HCT116 (cell line): ENCODE measurements around the gene SMCO4. TPM values are rescaled to one million over a fixed set of nuclear protein-coding genes. Genes with fewer than 3 reads are reported as not detected.

Experiments used
- ATAC-seq: fragments of 200-7000 bp; cut with Tn5 transposase; 2 replicates; pipeline ENCODE4 v1.9.1; 2020; ENCODE audit warnings: mild to moderate bottlenecking, moderate library complexity
- BruUV-seq: library from RNA; stranded (reverse); fragments of 400-500 nt; replicated peaks from 2 replicates; lab custom pipeline; 2021; lab: Mats Ljungman, UMichigan
- CTCF ChIA-PET: fragments of 300-600 bp; sonication (Branson Sonifier 250); formaldehyde crosslinking; loops from one replicate; lab custom pipeline; 2021; ENCODE audit warnings: antibody characterized with exemption; lab: Charles Lee
- POLR2A ChIA-PET: fragments of 300-600, 350-600 bp; sonication (Branson Sonifier 250); formaldehyde crosslinking; loops from one replicate; lab custom pipeline; 2021; ENCODE audit warnings: antibody characterized with exemption; lab: Charles Lee
- RAD21 ChIA-PET, 2 experiments: fragments of 300-600 bp; sonication (Branson Sonifier 250); formaldehyde crosslinking; loops; one replicate each; lab custom pipeline; 2023; ENCODE audit warnings: low total read pairs in 2 of 2; ENCODE audit not compliant: uncharacterized antibody in 2 of 2, unreplicated experiment in 2 of 2, low non-redundant PET in 1 of 2; lab: Charles Lee
- DNase-seq: peaks from one replicate; pipeline ENCODE4 v3.0.0-alpha.2; 2010; ENCODE audit warnings: low read depth, low spot score
- H2AFZ ChIP-seq: fragments of 200-600 bp; shearing (Covaris generic), sonication (generic); 2 replicates; pipeline ENCODE4 v1.6.1; 2017; ENCODE audit warnings: low read depth, mixed run types, mixed read lengths, antibody characterized with exemption, low read length; ENCODE audit not compliant: poor library complexity, severe bottlenecking
- H3K27ac ChIP-seq: 2 replicates; pipeline ENCODE4 v1.5.1; 2012; ENCODE audit warnings: low read depth, low read length
- H3K27me3 ChIP-seq: fragments of 200-600 bp; sonication (generic); 2 replicates; pipeline ENCODE4 v1.6.1; 2016; ENCODE audit warnings: mixed run types, low read length, mixed read lengths; ENCODE audit not compliant: insufficient read depth
- H3K36me3 ChIP-seq, 2 experiments: fragments of 200-500 bp in 1 of 2; fragments of 200-600 bp in 1 of 2; sonication (Bioruptor generic) in 1 of 2; sonication (generic) in 1 of 2; 2 replicates each; pipeline versions ENCODE4 v1.5.1 to v1.6.1; 2014 to 2016; ENCODE audit warnings: low read length in 2 of 2, inconsistent platforms in 1 of 2, mixed read lengths in 1 of 2, mixed run types in 1 of 2; ENCODE audit not compliant: insufficient read depth in 2 of 2, control insufficient read depth in 1 of 2
- H3K4me1 ChIP-seq, 2 experiments: fragments of 200-600 bp in 1 of 2; sonication (generic) in 1 of 2; 2 replicates each; pipeline versions ENCODE4 v1.5.1 to v1.6.1; 2012 to 2017; ENCODE audit warnings: low read length in 2 of 2, inconsistent platforms in 1 of 2, mild to moderate bottlenecking in 1 of 2, mixed read lengths in 1 of 2, mixed run types in 1 of 2, moderate library complexity in 1 of 2; ENCODE audit not compliant: insufficient read depth in 2 of 2, control insufficient read depth in 1 of 2
- H3K4me2 ChIP-seq: fragments of 200-600 bp; sonication (generic); 2 replicates; pipeline ENCODE4 v1.6.1; 2017; ENCODE audit warnings: mixed run types, low read length, mixed read lengths
- H3K4me3 ChIP-seq, 2 experiments: fragments of 200-600 bp in 1 of 2; sonication (generic) in 1 of 2; replicated peaks in 1 of 2; 2 replicates each; pipeline ENCODE4 v1.5.1; 2011 to 2016; ENCODE audit warnings: low read length in 2 of 2, control low read depth in 1 of 2, low read depth in 1 of 2, mild to moderate bottlenecking in 1 of 2, mixed read lengths in 1 of 2, mixed run types in 1 of 2
- H3K79me2 ChIP-seq: fragments of 200-600 bp; sonication (generic); 2 replicates; pipeline ENCODE4 v1.6.1; 2017; ENCODE audit warnings: mild to moderate bottlenecking, mixed run types, low read length, moderate library complexity, mixed read lengths; ENCODE audit not compliant: insufficient read depth
- H3K9ac ChIP-seq: fragments of 200-600 bp; sonication (generic); 2 replicates; pipeline ENCODE4 v1.6.1; 2016; ENCODE audit warnings: low read length, mixed read lengths
- H3K9me2 ChIP-seq: fragments of 200-600 bp; sonication (generic), shearing (Covaris generic); 2 replicates; pipeline ENCODE4 v1.6.1; 2017; ENCODE audit warnings: mixed run types, mild to moderate bottlenecking, moderate library complexity; ENCODE audit not compliant: insufficient read depth
- H3K9me3 ChIP-seq, 2 experiments: fragments of 200-500 bp in 1 of 2; fragments of 200-600 bp in 1 of 2; sonication (Bioruptor generic) in 1 of 2; sonication (generic) in 1 of 2; 2 replicates each; pipeline ENCODE4 v1.6.1; 2014 to 2017; ENCODE audit warnings: low read length in 2 of 2, mixed read lengths in 2 of 2, inconsistent platforms in 1 of 2, low read depth in 1 of 2, mild to moderate bottlenecking in 1 of 2, mixed run types in 1 of 2, moderate library complexity in 1 of 2; ENCODE audit not compliant: control insufficient read depth in 1 of 2, insufficient read depth in 1 of 2
- H4K20me1 ChIP-seq: fragments of 200-600 bp; sonication (generic), shearing (Covaris generic); 2 replicates; pipeline ENCODE4 v1.6.1; 2017; ENCODE audit warnings: mixed run types, mild to moderate bottlenecking, moderate library complexity; ENCODE audit not compliant: insufficient read depth
- CBX3 ChIP-seq: IDR thresholded peaks from 2 replicates; pipeline ENCODE4 v1.6.1; 2012; ENCODE audit warnings: low read depth
- CEBPB ChIP-seq: IDR thresholded peaks from 2 replicates; pipeline ENCODE4 v1.6.1; 2012; ENCODE audit warnings: low read depth
- EGR1 ChIP-seq: IDR thresholded peaks from 2 replicates; pipeline ENCODE4 v1.6.1; 2012; ENCODE audit warnings: low read depth
- ELF1 ChIP-seq: IDR thresholded peaks from 2 replicates; pipeline ENCODE4 v1.6.1; 2012; ENCODE audit warnings: low read depth, borderline replicate concordance
- JUND ChIP-seq: IDR thresholded peaks from 2 replicates; pipeline ENCODE4 v1.6.1; 2012
- SIN3A ChIP-seq: IDR thresholded peaks from 2 replicates; pipeline ENCODE4 v1.6.1; 2012; ENCODE audit warnings: low read depth
- TCF7L2 ChIP-seq: IDR thresholded peaks from 2 replicates; pipeline ENCODE4 v1.7.0; 2011; ENCODE audit warnings: borderline replicate concordance, inconsistent platforms; ENCODE audit not compliant: insufficient read depth, insufficient read length; ENCODE audit errors: extremely low read depth
- intact Hi-C: fragments of 100-400 bp; cut with micrococcal nuclease; formaldehyde crosslinking; loops from 2 replicates; pipeline ENCODE4 v1.10.0; 2022
- total RNA-seq: library from RNA; stranded (reverse); gene quantifications from one replicate; pipeline ENCODE4 v1.2.1, GENCODE V29; 2021; ENCODE audit not compliant: unreplicated experiment
- TF ChIP-seq, protein P1 (sequence below): IDR thresholded peaks from 2 replicates; pipeline ENCODE4 v1.6.1; 2012

Gene SMCO4
- total RNA-seq, 1 experiment from 2014 or later, result 23.1 TPM

DNA sequence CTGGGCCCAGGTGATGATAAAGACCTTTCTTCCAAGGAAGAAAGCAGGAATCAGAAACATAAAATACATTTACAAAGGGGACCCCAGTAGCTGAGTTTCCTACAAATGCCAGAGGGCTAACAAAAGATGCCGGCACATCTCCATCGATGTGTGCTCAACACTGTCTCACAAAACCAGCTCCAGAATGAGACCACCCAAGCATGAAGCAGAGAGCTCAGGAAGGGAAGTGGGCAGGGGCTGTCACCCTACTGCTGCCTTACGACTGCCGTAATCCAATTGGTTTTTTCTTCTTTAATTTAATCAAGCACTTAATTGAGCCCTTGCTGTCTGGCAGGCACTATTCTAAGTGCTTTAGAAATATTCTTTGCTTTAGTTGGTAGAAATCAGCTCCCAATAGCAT lies 26.1 kb downstream of the SMCO4 start:
- POLR2A ChIA-PET, result no interaction called here
- CTCF ChIA-PET, result no interaction called here
- no peaks in the 10 kb centered on the region for H3K9me2 ChIP-seq

GRCh38 chr11:93515441-93516025 lies 27.7 kb downstream of the SMCO4 start:
- no peak for DNase-seq
- Histone ChIP-seq H3K9me3 (no peaks in the 10 kb centered on the region), H3K4me2 (no peak overlapping the region), H3K79me2 (no peaks in the 10 kb centered on the region), H3K4me3 (no peak overlapping the region), H3K27ac (no peak overlapping the region), H4K20me1 (no peaks in the 10 kb centered on the region), H3K9me2 (no peaks in the 10 kb centered on the region), H3K9ac (no peak overlapping the region), H3K27me3 (no peaks in the 10 kb centered on the region), H3K36me3 (no peaks in the 10 kb centered on the region), H3K4me1 (no peaks in the 10 kb centered on the region), H2AFZ (no peak overlapping the region)
- TF ChIP-seq JUND, result no peak
- intact Hi-C loops, result no loop called here
- no peak for ATAC-seq
- BruUV-seq, result no TSS peak
- ChIA-PET CTCF (no interaction called here), POLR2A (no interaction called here), RAD21 (no interaction called here)

More for the DNA sequence above, 26.1 kb downstream of the SMCO4 start:
- Histone ChIP-seq H3K4me1 (no peaks in the 10 kb centered on the region), H3K9ac (no peak overlapping the region), H3K36me3 (no peaks in the 10 kb centered on the region)
- ATAC-seq, result no peak
- TF ChIP-seq SIN3A (no peak), CEBPB (no peak), TCF7L2 (no peak), EGR1 (no peak), ELF1 (no peak), CBX3 (no peak)
- TF ChIP-seq, protein P1, sequence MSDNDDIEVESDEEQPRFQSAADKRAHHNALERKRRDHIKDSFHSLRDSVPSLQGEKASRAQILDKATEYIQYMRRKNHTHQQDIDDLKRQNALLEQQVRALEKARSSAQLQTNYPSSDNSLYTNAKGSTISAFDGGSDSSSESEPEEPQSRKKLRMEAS, result no peak
- TF ChIP-seq, all 23 proteins: peak for 0
- H3K9me3 ChIP-seq, result no peaks in the 10 kb centered on the region
- no peaks in the 10 kb centered on the region for H3K79me2 ChIP-seq
- RAD21 ChIA-PET, result no interaction called here
- no peak for DNase-seq
- no peaks in the 10 kb centered on the region for H3K27me3 ChIP-seq
- H3K4me3 ChIP-seq, result no peak overlapping the region
- no peak overlapping the region for H3K27ac ChIP-seq
- H2AFZ ChIP-seq, result no peak overlapping the region
- no TSS peak for BruUV-seq
- no peaks in the 10 kb centered on the region for H4K20me1 ChIP-seq
- no peak overlapping the region for H3K4me2 ChIP-seq
- intact Hi-C loops, result no loop called here
